ENCODE results near the gene IL1F10. TPM values are rescaled to one million over a fixed set of nuclear protein-coding genes. Genes with fewer than 3 reads are reported as not detected.

Gene IL1F10
- total RNA-seq, 1 experiment from 2014 or later, result not detected

- H3K9me2 ChIP-seq (replicated peaks; ENCODE audit: insufficient read depth, low read length), result no peaks in the 10 kb centered on the region
These were observed 46.0 kb downstream of the IL1F10 start for GRCh38 chr2:113113807-113114206.

GRCh38 chr2:113114224-113114945 is 46.6 kb downstream of the IL1F10 start:
- no peak for DNase-seq
- Histone ChIP-seq H3K9me2 (replicated peaks; ENCODE audit: insufficient read depth, low read length) (no peaks in the 10 kb centered on the region), H3K4me3 (ENCODE audit: low read length) (no peak overlapping the region), H3K4me2 (ENCODE audit: low read depth, low read length, poor library complexity, severe bottlenecking) (no peak overlapping the region), H3K36me3 (ENCODE audit: insufficient read depth, low read length) (no peaks in the 10 kb centered on the region), H2AFZ (ENCODE audit: low read length) (no peak overlapping the region), H4K20me1 (ENCODE audit: insufficient read depth, low read depth, low read length) (no peaks in the 10 kb centered on the region), H3K4me1 (ENCODE audit: low read length) (peaks cover 8% of the 10 kb centered on the region), H3K27ac (ENCODE audit: low read length) (no peak overlapping the region), H3K27me3 (ENCODE audit: low read length) (no peaks in the 10 kb centered on the region), H3K79me2 (ENCODE audit: low read length) (no peaks in the 10 kb centered on the region), H3K9ac (ENCODE audit: low read length) (no peak overlapping the region), H3K9me3 (ENCODE audit: low read length) (no peaks in the 10 kb centered on the region)

More at GRCh38 chr2:113113807-113114206, 46.0 kb downstream of the IL1F10 start:
- Histone ChIP-seq H3K27me3 (ENCODE audit: low read length) (no peaks in the 10 kb centered on the region), H3K79me2 (ENCODE audit: low read length) (no peaks in the 10 kb centered on the region), H3K4me3 (ENCODE audit: low read length) (no peak overlapping the region), H3K9ac (ENCODE audit: low read length) (no peak overlapping the region), H3K27ac (ENCODE audit: low read length) (no peak overlapping the region), H3K36me3 (ENCODE audit: insufficient read depth, low read length) (no peaks in the 10 kb centered on the region), H3K4me2 (ENCODE audit: low read depth, low read length, poor library complexity, severe bottlenecking) (no peak overlapping the region), H2AFZ (ENCODE audit: low read length) (no peak overlapping the region), H3K4me1 (ENCODE audit: low read length) (peaks cover 8% of the 10 kb centered on the region), H3K9me3 (ENCODE audit: low read length) (no peaks in the 10 kb centered on the region), H4K20me1 (ENCODE audit: insufficient read depth, low read depth, low read length) (no peaks in the 10 kb centered on the region)
- no peak for DNase-seq

- Histone ChIP-seq H3K79me2 (ENCODE audit: low read length) (no peaks in the 10 kb centered on the region), H3K27me3 (ENCODE audit: low read length) (no peaks in the 10 kb centered on the region), H3K9me3 (ENCODE audit: low read length) (no peaks in the 10 kb centered on the region), H3K4me3 (ENCODE audit: low read length) (no peak overlapping the region), H3K36me3 (ENCODE audit: insufficient read depth, low read length) (no peaks in the 10 kb centered on the region), H3K4me1 (ENCODE audit: low read length) (peaks cover 8% of the 10 kb centered on the region), H3K9me2 (replicated peaks; ENCODE audit: insufficient read depth, low read length) (no peaks in the 10 kb centered on the region), H3K9ac (ENCODE audit: low read length) (no peak overlapping the region), H3K4me2 (ENCODE audit: low read depth, low read length, poor library complexity, severe bottlenecking) (no peak overlapping the region), H3K27ac (ENCODE audit: low read length) (no peak overlapping the region), H4K20me1 (ENCODE audit: insufficient read depth, low read depth, low read length) (no peaks in the 10 kb centered on the region), H2AFZ (ENCODE audit: low read length) (no peak overlapping the region)
- DNase-seq, result no peak
These were observed 47.2 kb downstream of the IL1F10 start for GRCh38 chr2:113114996-113115395.

- H2AFZ ChIP-seq (ENCODE audit: low read length), result no peak overlapping the region
- no peaks in the 10 kb centered on the region for H3K36me3 ChIP-seq (ENCODE audit: insufficient read depth, low read length)
- no peaks in the 10 kb centered on the region for H3K79me2 ChIP-seq (ENCODE audit: low read length)
- peak; percentile 61 for DNase-seq
- no peaks in the 10 kb centered on the region for H3K9me3 ChIP-seq (ENCODE audit: low read length)
- H3K27me3 ChIP-seq (ENCODE audit: low read length), result no peaks in the 10 kb centered on the region
- no peak overlapping the region for H3K9ac ChIP-seq (ENCODE audit: low read length)
- no peak overlapping the region for H3K27ac ChIP-seq (ENCODE audit: low read length)
- H3K4me3 ChIP-seq (ENCODE audit: low read length), result no peak overlapping the region
- no peaks in the 10 kb centered on the region for H3K9me2 ChIP-seq (replicated peaks; ENCODE audit: insufficient read depth, low read length)
- no peaks in the 10 kb centered on the region for H4K20me1 ChIP-seq (ENCODE audit: insufficient read depth, low read depth, low read length)
- H3K4me2 ChIP-seq (ENCODE audit: low read depth, low read length, poor library complexity, severe bottlenecking), result no peak overlapping the region
- peaks cover 8% of the 10 kb centered on the region for H3K4me1 ChIP-seq (ENCODE audit: low read length)
These were observed 48.6 kb downstream of the IL1F10 start for GRCh38 chr2:113116100-113116958.

- no peaks in the 10 kb centered on the region for H3K27me3 ChIP-seq (ENCODE audit: low read length)
- no peaks in the 10 kb centered on the region for H3K36me3 ChIP-seq (ENCODE audit: insufficient read depth, low read length)
- no peaks in the 10 kb centered on the region for H4K20me1 ChIP-seq (ENCODE audit: insufficient read depth, low read depth, low read length)
- DNase-seq, result no peak
- H3K9me2 ChIP-seq (replicated peaks; ENCODE audit: insufficient read depth, low read length), result no peaks in the 10 kb centered on the region
- H3K4me1 ChIP-seq (ENCODE audit: low read length), result peaks cover 8% of the 10 kb centered on the region
- no peak overlapping the region for H3K4me3 ChIP-seq (ENCODE audit: low read length)
- no peak overlapping the region for H3K27ac ChIP-seq (ENCODE audit: low read length)
- H3K79me2 ChIP-seq (ENCODE audit: low read length), result no peaks in the 10 kb centered on the region
- no peaks in the 10 kb centered on the region for H3K9me3 ChIP-seq (ENCODE audit: low read length)
- no peak overlapping the region for H2AFZ ChIP-seq (ENCODE audit: low read length)
- H3K4me2 ChIP-seq (ENCODE audit: low read depth, low read length, poor library complexity, severe bottlenecking), result no peak overlapping the region
- H3K9ac ChIP-seq (ENCODE audit: low read length), result no peak overlapping the region
These were observed 49.9 kb downstream of the IL1F10 start for GRCh38 chr2:113117541-113118262.

GRCh38 chr2:113118263-113118657 is 50.5 kb downstream of the IL1F10 start:
- H3K27ac ChIP-seq (ENCODE audit: low read length), result no peak overlapping the region
- no peaks in the 10 kb centered on the region for H3K36me3 ChIP-seq (ENCODE audit: insufficient read depth, low read length)
- no peak overlapping the region for H3K4me2 ChIP-seq (ENCODE audit: low read depth, low read length, poor library complexity, severe bottlenecking)
- H4K20me1 ChIP-seq (ENCODE audit: insufficient read depth, low read depth, low read length), result no peaks in the 10 kb centered on the region
- H3K9me2 ChIP-seq (replicated peaks; ENCODE audit: insufficient read depth, low read length), result no peaks in the 10 kb centered on the region
- no peaks in the 10 kb centered on the region for H3K9me3 ChIP-seq (ENCODE audit: low read length)
- H3K4me3 ChIP-seq (ENCODE audit: low read length), result no peak overlapping the region
- no peak overlapping the region for H2AFZ ChIP-seq (ENCODE audit: low read length)
- no peak overlapping the region for H3K9ac ChIP-seq (ENCODE audit: low read length)
- DNase-seq, result no peak
- no peaks in the 10 kb centered on the region for H3K27me3 ChIP-seq (ENCODE audit: low read length)
- peaks cover 8% of the 10 kb centered on the region for H3K4me1 ChIP-seq (ENCODE audit: low read length)
- H3K79me2 ChIP-seq (ENCODE audit: low read length), result no peaks in the 10 kb centered on the region

GRCh38 chr2:113119111-113119510 is 51.3 kb downstream of the IL1F10 start:
- no peaks in the 10 kb centered on the region for H3K27me3 ChIP-seq (ENCODE audit: low read length)
- H2AFZ ChIP-seq (ENCODE audit: low read length), result no peak overlapping the region
- no peaks in the 10 kb centered on the region for H3K9me2 ChIP-seq (replicated peaks; ENCODE audit: insufficient read depth, low read length)
- H3K9ac ChIP-seq (ENCODE audit: low read length), result no peak overlapping the region
- H3K9me3 ChIP-seq (ENCODE audit: low read length), result no peaks in the 10 kb centered on the region
- no peak for DNase-seq
- no peaks in the 10 kb centered on the region for H4K20me1 ChIP-seq (ENCODE audit: insufficient read depth, low read depth, low read length)
- no peaks in the 10 kb centered on the region for H3K79me2 ChIP-seq (ENCODE audit: low read length)
- no peak overlapping the region for H3K4me2 ChIP-seq (ENCODE audit: low read depth, low read length, poor library complexity, severe bottlenecking)
- no peak overlapping the region for H3K27ac ChIP-seq (ENCODE audit: low read length)
- H3K4me3 ChIP-seq (ENCODE audit: low read length), result no peak overlapping the region
- H3K36me3 ChIP-seq (ENCODE audit: insufficient read depth, low read length), result no peaks in the 10 kb centered on the region
- H3K4me1 ChIP-seq (ENCODE audit: low read length), result peaks cover 8% of the 10 kb centered on the region

GRCh38 chr2:113120861-113121260 is 53.1 kb downstream of the IL1F10 start:
- Histone ChIP-seq H3K9ac (ENCODE audit: low read length) (no peak overlapping the region), H3K9me2 (replicated peaks; ENCODE audit: insufficient read depth, low read length) (no peaks in the 10 kb centered on the region), H3K9me3 (ENCODE audit: low read length) (no peaks in the 10 kb centered on the region), H3K4me3 (ENCODE audit: low read length) (no peak overlapping the region), H3K27ac (ENCODE audit: low read length) (no peak overlapping the region), H2AFZ (ENCODE audit: low read length) (no peak overlapping the region), H4K20me1 (ENCODE audit: insufficient read depth, low read depth, low read length) (no peaks in the 10 kb centered on the region), H3K27me3 (ENCODE audit: low read length) (no peaks in the 10 kb centered on the region), H3K79me2 (ENCODE audit: low read length) (no peaks in the 10 kb centered on the region), H3K4me1 (ENCODE audit: low read length) (peaks cover 8% of the 10 kb centered on the region), H3K36me3 (ENCODE audit: insufficient read depth, low read length) (no peaks in the 10 kb centered on the region), H3K4me2 (ENCODE audit: low read depth, low read length, poor library complexity, severe bottlenecking) (no peak overlapping the region)
- DNase-seq, result no peak

Measured in Karpas-422 (cell line).